GM21390 (cell line): Measurements from ENCODE around the gene TEAD1.

Experiments
- ATAC-seq: cut with Tn5 transposase; IDR thresholded peaks from one replicate; pipeline ENCODE4 v1.9.1; 2021; ENCODE audit not compliant: unreplicated experiment

TEAD1 gene

GRCh38 chr11:12684816-12685215 is 10.6 kb downstream of the TEAD1 start:
- no peak for ATAC-seq

GRCh38 chr11:12685229-12685628 is 11.0 kb downstream of the TEAD1 start:
- no peak for ATAC-seq

- ATAC-seq, result no peak
Observed at GRCh38 chr11:12686246-12687060, 12.2 kb downstream of the TEAD1 start.

GRCh38 chr11:12687216-12687623 is 13.0 kb downstream of the TEAD1 start:
- no peak for ATAC-seq

GRCh38 chr11:12687740-12688139 is 13.5 kb downstream of the TEAD1 start:
- ATAC-seq, result no peak

GRCh38 chr11:12689029-12689755 is 15.0 kb downstream of the TEAD1 start:
- ATAC-seq, result no peak

- ATAC-seq, result no peak
Observed at GRCh38 chr11:12690663-12691062, 16.4 kb downstream of the TEAD1 start.

- no peak for ATAC-seq
Observed at GRCh38 chr11:12691473-12691872, 17.3 kb downstream of the TEAD1 start.

- ATAC-seq, result no peak
Observed at GRCh38 chr11:12692229-12693075, 18.2 kb downstream of the TEAD1 start.

GRCh38 chr11:12693094-12693478 is 18.9 kb downstream of the TEAD1 start:
- ATAC-seq, result no peak

- ATAC-seq, result no peak
Observed at GRCh38 chr11:12693479-12694182, 19.4 kb downstream of the TEAD1 start.

GRCh38 chr11:12694183-12694531 is 19.9 kb downstream of the TEAD1 start:
- ATAC-seq, result no peak

GRCh38 chr11:12695221-12695794 is 21.1 kb downstream of the TEAD1 start:
- ATAC-seq, result no peak

- no peak for ATAC-seq
Observed at GRCh38 chr11:12695873-12696272, 21.7 kb downstream of the TEAD1 start.

GRCh38 chr11:12696911-12697581 is 22.8 kb downstream of the TEAD1 start:
- no peak for ATAC-seq

GRCh38 chr11:12698048-12698447 is 23.8 kb downstream of the TEAD1 start:
- no peak for ATAC-seq

- no peak for ATAC-seq
Observed at GRCh38 chr11:12701811-12702592, 27.8 kb downstream of the TEAD1 start.

GRCh38 chr11:12702999-12703453 is 28.8 kb downstream of the TEAD1 start:
- ATAC-seq, result no peak

- ATAC-seq, result no peak
Observed at GRCh38 chr11:12704049-12704448, 29.8 kb downstream of the TEAD1 start.
